GM12892 (cell line): ENCODE measurements around the gene B4GALT4.

ENCODE experiments used
- POLR2A ChIP-seq: IDR thresholded peaks from 2 replicates; pipeline ENCODE4 v1.6.1; 2011; ENCODE audit warnings: low read depth, low read length, control low read depth
- POLR2AphosphoS5 ChIP-seq: IDR thresholded peaks from 2 replicates; pipeline ENCODE4 v1.6.1; 2011; ENCODE audit warnings: low read depth, low read length, control low read depth
- TAF1 ChIP-seq: IDR thresholded peaks from 2 replicates; pipeline ENCODE4 v1.6.1; 2011; ENCODE audit warnings: low read depth, mild to moderate bottlenecking, control low read depth, low read length, borderline replicate concordance

GRCh38 chr3:119261055-119261454, 20.4 kb upstream of the B4GALT4 start:
- TF ChIP-seq POLR2AphosphoS5: no peak
- TF ChIP-seq POLR2A: no peak
- TF ChIP-seq TAF1: no peak
